Stimulated activated CD8-positive, alpha-beta memory T cell treated with anti-CD3 and anti-CD28 coated beads, Interleukin-15, amount 100 ng/mL, for 48 hours (primary cell): Measurements from ENCODE around the gene SELENOS.

Source experiments
- DNase-seq, 2 donors: peaks; one replicate each; pipeline ENCODE4 v3.0.0-alpha.2; 2020; ENCODE audit warnings: low read depth in 2 of 2

The SELENOS gene

GRCh38 chr15:101277038-101277822, at the start of gene SELENOS:
Gene SELENOS (minus strand): TSS chr15:101277485. CDS start chr15:101277417, 68 bp downstream.
- DNase-seq = peak; percentile 84 to 85

GRCh38 chr15:101326462-101327146, 49.3 kb upstream of the SELENOS start:
- no peak for DNase-seq

GRCh38 chr15:101326026-101326315, 48.7 kb upstream of the SELENOS start:
- DNase-seq = no peak

DNA sequence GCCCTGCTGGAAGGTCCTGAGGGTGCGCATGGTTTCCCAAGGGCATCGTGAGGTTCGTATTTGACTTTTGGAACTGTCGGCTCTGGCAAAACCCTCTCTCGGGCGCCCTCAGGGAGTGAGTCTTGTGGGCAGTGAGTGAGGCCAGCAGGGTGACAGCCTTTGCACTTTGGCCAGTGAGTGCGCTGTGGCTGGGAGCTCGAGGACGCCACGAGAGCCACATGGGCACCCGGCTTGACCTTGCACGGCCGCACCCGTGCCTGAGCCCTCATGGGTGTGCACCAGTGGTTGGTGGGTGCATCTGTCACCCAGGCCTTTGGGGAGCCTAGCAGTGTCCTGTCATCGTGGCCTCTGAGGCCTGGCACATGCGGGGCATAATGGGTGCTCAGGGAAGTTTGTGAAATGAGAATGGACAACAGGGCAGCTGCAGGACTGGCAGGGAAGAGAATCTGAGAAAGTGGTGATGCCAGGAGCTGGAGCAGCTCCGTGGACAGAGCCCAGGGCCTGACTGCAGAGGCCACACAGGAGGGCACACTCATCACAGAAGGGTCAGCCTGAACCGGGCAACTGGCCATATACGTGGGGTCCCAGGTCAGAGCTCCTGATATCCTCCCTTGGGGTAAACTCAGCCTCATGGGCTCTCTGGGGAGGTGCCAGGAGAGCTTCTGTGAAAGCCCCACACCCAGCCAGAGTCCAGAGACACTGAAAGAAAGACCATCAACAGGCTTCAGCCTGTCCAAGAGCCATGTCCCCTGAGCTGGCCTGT, 48.2 kb upstream of the SELENOS start:
- no peak for DNase-seq

DNA sequence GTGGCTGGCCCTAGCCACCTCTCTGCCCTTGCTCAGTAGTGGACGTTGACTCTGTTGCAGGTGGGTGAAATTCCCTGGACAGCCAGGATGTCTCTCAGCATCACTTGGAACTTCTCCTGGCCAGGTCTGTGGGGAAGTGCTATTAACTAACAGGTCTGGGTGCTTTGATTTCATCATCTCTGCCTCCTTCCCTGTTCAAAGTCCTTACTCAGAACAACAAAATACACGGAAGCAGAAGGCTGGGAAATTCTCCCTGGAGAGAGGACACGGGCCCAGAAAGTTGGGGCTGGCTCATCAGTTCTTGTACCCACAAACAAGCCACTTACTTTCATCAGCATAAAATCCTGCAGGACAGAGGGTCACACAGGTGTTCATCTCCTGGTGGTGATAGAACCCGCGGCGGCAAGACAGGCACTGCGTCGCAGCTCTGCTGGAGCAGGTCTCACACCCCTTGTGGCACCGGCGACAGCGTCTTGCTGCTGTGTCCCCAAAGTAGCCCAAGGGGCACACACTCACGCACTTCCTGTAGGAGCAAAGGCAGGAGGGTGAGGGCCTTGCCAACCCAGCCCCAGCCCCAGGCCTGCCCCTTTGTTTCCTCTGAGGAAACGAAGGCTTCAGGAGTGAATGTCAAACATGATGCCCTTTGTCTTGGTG, 47.4 kb upstream of the SELENOS start:
- DNase-seq = no peak

GRCh38 chr15:101323793-101324523, 46.7 kb upstream of the SELENOS start:
- DNase-seq = no peak

- no peak for DNase-seq
Measured at GRCh38 chr15:101322854-101323477, 45.7 kb upstream of the SELENOS start.

GRCh38 chr15:101322016-101322695, 44.9 kb upstream of the SELENOS start:
- DNase-seq = no peak

DNA sequence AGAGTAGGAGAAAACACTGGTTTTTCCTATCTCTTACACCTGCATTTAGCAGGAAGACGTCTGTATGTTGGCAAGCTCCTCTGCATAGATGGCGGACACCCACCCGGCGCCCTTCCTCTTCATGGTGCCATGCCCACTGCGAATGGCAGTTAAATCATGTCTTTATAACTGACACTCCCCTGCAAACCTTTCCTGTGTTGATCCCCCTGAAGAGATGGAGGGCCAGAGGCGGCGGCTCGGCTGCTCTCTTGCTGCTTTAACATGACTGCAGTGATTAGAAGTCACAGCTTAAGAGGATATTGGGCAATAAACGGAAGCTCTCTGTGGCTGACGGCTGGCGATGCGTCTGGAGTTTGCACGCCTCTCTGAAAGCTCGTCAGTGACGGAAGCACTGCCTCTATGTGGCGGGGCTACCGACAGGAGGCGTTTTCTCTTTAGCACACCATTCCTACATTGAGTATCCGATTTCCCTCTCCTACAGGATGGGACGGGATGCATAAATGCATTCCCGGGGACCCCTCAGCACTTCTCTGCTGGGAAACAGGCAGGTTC, 43.3 kb upstream of the SELENOS start:
- peak; percentile 36 to 50 for DNase-seq

- DNase-seq = no peak
Measured at GRCh38 chr15:101318839-101319238, 41.6 kb upstream of the SELENOS start.

DNA sequence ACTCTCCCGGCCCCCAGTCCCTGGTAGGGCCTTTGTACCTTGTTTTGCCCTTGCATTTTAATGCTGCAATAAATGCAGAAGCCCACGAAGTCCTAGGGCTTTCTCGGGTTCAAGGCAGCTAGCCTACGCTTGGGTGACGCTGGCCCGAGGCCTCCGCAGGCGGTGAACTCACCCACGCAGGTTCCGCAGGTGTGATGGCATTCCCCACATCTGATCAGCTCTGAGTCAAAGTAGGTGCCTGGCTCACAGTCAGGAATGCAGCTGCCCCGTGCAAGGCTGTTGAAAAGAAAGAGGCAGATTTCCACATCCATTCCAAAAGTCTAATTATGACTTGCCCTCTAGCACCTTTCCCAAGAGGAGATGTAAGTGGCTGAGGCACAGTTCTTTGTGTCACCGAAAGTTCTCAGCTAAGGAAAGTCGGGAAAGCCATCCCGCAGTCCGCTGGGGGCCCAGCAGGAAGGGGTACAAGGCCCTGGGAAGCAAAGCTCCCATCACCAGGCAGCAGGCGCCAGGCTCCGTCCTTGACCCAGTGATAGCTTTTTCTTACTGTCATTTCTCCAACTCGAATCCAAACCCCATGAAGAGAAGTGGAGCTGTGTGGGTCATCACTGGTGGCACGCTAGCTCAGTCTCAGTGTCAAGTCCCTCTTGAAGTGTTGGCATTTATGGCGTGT, 41.0 kb upstream of the SELENOS start:
- DNase-seq = no peak

DNA sequence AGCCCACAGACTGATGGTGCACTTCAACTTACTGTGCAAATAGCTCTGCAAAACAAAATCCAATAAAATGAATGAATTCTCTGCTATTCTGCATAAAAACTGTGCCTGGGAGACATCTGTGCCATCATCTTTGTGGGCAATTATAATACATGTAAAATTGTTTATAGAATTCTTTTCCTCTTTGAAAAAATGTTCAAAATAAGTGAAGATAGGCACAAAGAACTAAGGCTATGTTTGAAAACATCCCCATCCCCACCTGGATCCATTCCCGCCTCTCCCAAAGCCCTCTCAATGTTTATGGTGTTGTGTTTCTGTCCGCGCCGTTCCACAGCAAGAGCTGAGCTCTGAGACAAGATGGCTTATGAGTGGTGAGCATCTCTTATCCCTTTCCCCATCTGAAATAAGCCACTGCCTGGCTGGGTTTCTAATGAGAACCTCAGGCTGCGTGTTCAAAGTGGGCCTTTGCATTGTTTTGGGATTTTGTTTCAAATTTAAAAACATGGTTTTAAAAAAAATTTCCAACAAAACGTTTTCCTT, 40.1 kb upstream of the SELENOS start:
- no peak for DNase-seq

GRCh38 chr15:101316529-101316928, 39.2 kb upstream of the SELENOS start:
- no peak for DNase-seq

DNA sequence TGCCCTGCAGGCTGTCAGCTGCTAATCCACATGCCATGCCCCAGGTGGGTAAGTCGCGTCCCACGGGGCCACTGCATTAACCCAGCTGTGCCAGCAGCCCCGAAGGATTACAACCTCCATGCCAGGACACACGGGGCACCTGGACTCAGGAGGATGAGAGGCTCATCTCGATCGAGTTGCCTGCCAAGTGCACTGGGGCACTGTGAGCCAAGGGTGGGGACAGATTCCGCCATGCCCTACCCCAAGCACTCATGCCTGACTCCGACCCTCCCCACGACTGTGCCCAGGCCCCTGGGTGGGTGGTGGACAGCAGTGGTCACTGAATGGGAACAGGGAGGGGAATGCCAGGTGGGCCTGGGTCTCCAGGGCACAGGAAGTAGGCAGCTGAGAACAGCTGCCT, 38.5 kb upstream of the SELENOS start:
- no peak for DNase-seq

- no peak for DNase-seq
Measured at GRCh38 chr15:101314336-101315125, 37.2 kb upstream of the SELENOS start.

DNA sequence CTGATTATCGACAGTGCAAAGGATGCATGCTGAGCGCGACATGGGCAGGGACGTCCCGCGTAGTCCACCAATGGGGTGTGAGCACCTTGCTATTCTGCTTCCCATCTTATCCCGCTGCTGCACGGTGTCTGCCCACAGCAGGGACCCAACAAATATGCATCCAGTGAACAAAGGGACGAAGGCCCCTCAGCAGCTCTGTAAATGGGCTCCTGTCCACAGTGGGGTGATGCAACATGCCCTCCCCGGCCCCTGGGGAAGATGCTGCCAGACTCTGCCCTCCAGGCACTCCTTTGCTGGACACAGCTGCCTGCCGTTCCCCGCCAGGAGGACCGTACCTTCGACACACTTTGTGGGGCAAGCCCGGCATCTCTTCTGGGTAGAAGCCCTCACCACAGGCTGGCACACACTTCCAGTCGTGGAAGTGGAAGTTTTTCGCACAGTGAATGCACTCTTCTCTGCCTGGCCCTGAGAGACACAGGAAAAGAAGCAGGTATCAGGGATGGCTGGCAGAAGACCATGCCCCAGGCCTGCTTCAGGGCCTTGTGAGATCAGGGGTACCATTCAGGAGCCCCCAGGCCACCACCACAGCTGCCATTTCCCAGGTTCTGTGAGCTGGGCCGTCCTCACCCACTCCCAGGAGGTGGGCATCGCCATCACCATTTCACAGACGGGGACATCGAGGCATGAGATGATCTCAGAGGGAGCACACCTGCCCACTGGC, 35.9 kb upstream of the SELENOS start:
- no peak for DNase-seq

DNA sequence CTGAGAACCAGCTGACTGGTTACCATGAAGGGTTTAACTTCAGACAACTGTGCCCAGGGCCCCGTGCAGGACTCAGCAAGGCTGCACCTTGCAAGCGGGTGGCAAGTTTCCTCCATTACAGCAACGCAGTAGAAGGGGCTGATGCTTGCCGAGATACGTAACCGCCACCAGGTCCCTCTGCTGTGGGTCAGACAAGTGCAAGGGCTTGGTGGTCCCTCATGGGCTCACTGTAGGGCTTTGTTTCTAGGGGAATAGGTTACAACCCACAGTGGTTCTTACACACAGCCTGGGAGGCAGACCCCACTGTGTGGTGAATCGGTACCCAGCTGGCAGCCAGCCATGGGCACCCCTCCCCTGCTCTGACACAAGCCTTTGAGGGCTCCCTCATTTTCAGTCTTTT, 33.2 kb upstream of the SELENOS start:
- DNase-seq = no peak

GRCh38 chr15:101310161-101310480, 32.8 kb upstream of the SELENOS start:
- DNase-seq = no peak
